A673 (cell line): ENCODE measurements around the gene TRPM8. TPM values are rescaled to one million over a fixed set of nuclear protein-coding genes. Genes with fewer than 3 reads are reported as not detected.

Source experiments
- BruUV-seq: library from RNA; stranded (reverse); fragments of 400-500 nt; replicated peaks from 2 replicates; lab custom pipeline; 2021; lab: Mats Ljungman, UMichigan
- CTCF ChIA-PET: fragments of 300-600 bp; sonication (Branson Sonifier 250); formaldehyde crosslinking; loops from one replicate; lab custom pipeline; 2022; ENCODE audit warnings: antibody characterized with exemption; lab: Charles Lee
- POLR2A ChIA-PET: fragments of 300-600 bp; sonication (Branson Sonifier 250); formaldehyde crosslinking; loops from one replicate; lab custom pipeline; 2022; ENCODE audit warnings: antibody characterized with exemption; ENCODE audit not compliant: low non-redundant PET; lab: Charles Lee
- DNase-seq: peaks from one replicate; pipeline ENCODE4 v3.0.0-alpha.2; 2015; ENCODE audit warnings: low spot score
- H3K27ac ChIP-seq: fragments of 200-600 bp; sonication (generic); 2 replicates; pipeline ENCODE4 v1.5.1; 2016; ENCODE audit warnings: mixed run types, low read depth, mild to moderate bottlenecking, mixed read lengths, antibody characterized with exemption, low read length; ENCODE audit not compliant: poor library complexity, severe bottlenecking
- H3K27me3 ChIP-seq: fragments of 200-600 bp; sonication (generic); replicated peaks from 2 replicates; pipeline ENCODE4 v1.6.1; 2017; ENCODE audit warnings: mixed run types, low read depth, mild to moderate bottlenecking, mixed read lengths, antibody characterized with exemption, low read length; ENCODE audit not compliant: insufficient read depth, poor library complexity
- H3K36me3 ChIP-seq: fragments of 200-600 bp; sonication (generic); 2 replicates; pipeline ENCODE4 v1.6.1; 2016; ENCODE audit warnings: mixed run types, mild to moderate bottlenecking, mixed read lengths, antibody characterized with exemption, low read length; ENCODE audit not compliant: insufficient read depth, poor library complexity, severe bottlenecking
- H3K4me1 ChIP-seq: fragments of 200-600 bp; sonication (generic); 2 replicates; pipeline ENCODE4 v1.6.1; 2017; ENCODE audit warnings: mixed run types, mild to moderate bottlenecking, mixed read lengths, antibody characterized with exemption, low read length; ENCODE audit not compliant: insufficient read depth, poor library complexity, severe bottlenecking
- H3K4me3 ChIP-seq: fragments of 200-600 bp; sonication (generic); 2 replicates; pipeline ENCODE4 v1.5.1; 2016; ENCODE audit warnings: low read depth, mixed run types, mild to moderate bottlenecking, mixed read lengths, low read length; ENCODE audit not compliant: poor library complexity, severe bottlenecking
- H3K9me3 ChIP-seq: fragments of 200-600 bp; sonication (generic); 2 replicates; pipeline ENCODE4 v1.6.1; 2016; ENCODE audit warnings: mixed run types, low read depth, mild to moderate bottlenecking, mixed read lengths, antibody characterized with exemption, low read length; ENCODE audit not compliant: poor library complexity, severe bottlenecking
- CTCF ChIP-seq: fragments of 300-800, 200-600 bp; sonication (generic); conservative IDR thresholded peaks from 2 replicates; pipeline ENCODE4 v1.5.1; 2017; ENCODE audit warnings: low read depth, mild to moderate bottlenecking, antibody characterized with exemption, low read length, moderate library complexity, mixed read lengths
- EZH2 ChIP-seq: fragments of 200-600 bp; sonication (generic); IDR thresholded peaks from 2 replicates; pipeline ENCODE4 v1.6.1; 2017; ENCODE audit warnings: borderline replicate concordance, low read depth, mild to moderate bottlenecking, mixed read lengths, antibody characterized with exemption, low read length; ENCODE audit not compliant: poor library complexity, severe bottlenecking
- intact Hi-C: fragments of 100-400 bp; cut with micrococcal nuclease; formaldehyde crosslinking; loops from one replicate; pipeline ENCODE4 v1.10.0; 2022; ENCODE audit not compliant: unreplicated experiment
- total RNA-seq: library from RNA; stranded (reverse); gene quantifications from 2 replicates; pipeline ENCODE4 v1.2.3, GENCODE V29; 2021

Gene TRPM8
- total RNA-seq, 1 experiment from 2014 or later = 8.9 TPM

DNA sequence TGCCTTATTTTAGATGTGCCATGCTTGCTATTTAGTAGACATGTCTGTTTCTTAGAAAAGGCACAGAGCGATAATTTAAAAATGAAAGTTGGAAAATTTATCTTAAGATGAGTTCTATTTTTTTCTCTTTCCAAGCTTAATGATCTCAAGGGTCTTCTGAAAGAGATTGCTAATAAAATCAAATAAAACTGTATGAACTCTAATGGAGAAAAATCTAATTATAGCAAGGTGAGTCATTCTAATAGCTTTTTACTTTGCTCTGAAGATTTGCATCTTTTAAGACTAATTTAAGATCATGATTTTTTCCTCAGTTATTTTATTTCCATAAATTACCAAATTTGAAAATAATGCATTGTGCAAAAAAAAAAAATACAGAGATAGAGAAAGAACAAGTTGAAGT is 97.3 kb downstream of the TRPM8 start:
- TF ChIP-seq EZH2 = no peak
- no peak for TF ChIP-seq CTCF
- intact Hi-C loops = no loop called here
- Histone ChIP-seq H3K36me3 (no peaks in the 10 kb centered on the region), H3K9me3 (no peaks in the 10 kb centered on the region), H3K4me1 (no peaks in the 10 kb centered on the region), H3K27ac (no peak overlapping the region), H3K27me3 (peaks cover 7% of the 10 kb centered on the region), H3K4me3 (no peak overlapping the region)
- DNase-seq = no peak
- ChIA-PET CTCF (no interaction called here), POLR2A (no interaction called here)
- no TSS peak for BruUV-seq

DNA sequence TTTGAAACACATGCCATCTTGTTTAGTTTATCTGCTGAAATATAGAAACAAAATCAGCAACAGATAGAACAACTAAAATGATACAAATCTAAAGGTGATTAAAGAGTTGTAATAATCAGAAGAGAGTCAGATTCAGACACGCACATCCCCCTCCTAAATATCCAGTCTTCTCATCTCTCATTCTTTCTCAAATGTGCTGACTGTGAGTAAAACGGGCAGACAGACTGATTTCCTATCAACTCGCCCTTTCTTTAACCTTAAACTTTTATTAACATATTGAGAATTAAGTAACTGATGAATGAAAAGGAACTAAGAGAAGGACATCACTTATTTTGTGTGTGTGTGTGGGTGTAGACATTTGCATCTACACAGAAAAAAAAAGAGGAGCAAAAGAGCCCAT is 98.7 kb downstream of the TRPM8 start:
- no peaks in the 10 kb centered on the region for H3K9me3 ChIP-seq
- no TSS peak for BruUV-seq
- H3K27ac ChIP-seq = no peak overlapping the region
- no peaks in the 10 kb centered on the region for H3K36me3 ChIP-seq
- intact Hi-C loops = no loop called here
- peaks cover 7% of the 10 kb centered on the region for H3K27me3 ChIP-seq
- no peaks in the 10 kb centered on the region for H3K4me1 ChIP-seq
- TF ChIP-seq EZH2 = no peak
- TF ChIP-seq CTCF = no peak
- CTCF ChIA-PET = no interaction called here
- DNase-seq = no peak
- POLR2A ChIA-PET = no interaction called here
- H3K4me3 ChIP-seq = no peak overlapping the region

DNA sequence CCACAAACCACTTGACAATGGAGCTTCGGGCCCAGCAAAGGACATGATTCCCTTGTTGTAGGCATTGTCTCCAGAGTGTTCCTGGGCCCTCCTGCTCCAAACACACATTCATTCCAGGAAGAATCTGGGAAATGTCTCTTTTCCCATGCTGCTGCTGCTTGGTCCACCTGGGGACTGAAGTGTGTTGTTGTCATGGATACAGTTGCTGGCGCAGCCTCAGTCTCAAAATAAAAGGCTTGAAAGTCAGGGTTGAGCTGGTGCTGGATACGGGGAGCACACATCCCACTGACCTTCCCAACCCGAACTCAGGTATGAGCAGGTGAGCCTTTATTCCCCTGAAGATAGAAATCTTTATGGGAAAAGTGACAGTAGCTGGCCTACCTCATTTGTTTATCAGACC is 102.7 kb downstream of the TRPM8 start:
- TF ChIP-seq EZH2 (no peak), CTCF (no peak)
- no TSS peak for BruUV-seq
- intact Hi-C loops = no loop called here
- POLR2A ChIA-PET = no interaction called here
- CTCF ChIA-PET = no interaction called here
- H3K27me3 ChIP-seq = peaks cover 3% of the 10 kb centered on the region
- H3K9me3 ChIP-seq = no peaks in the 10 kb centered on the region
- no peak for DNase-seq
- H3K4me3 ChIP-seq = no peak overlapping the region
- H3K4me1 ChIP-seq = no peaks in the 10 kb centered on the region
- H3K36me3 ChIP-seq = no peaks in the 10 kb centered on the region
- no peak overlapping the region for H3K27ac ChIP-seq
